Measurements from ENCODE around the gene CCT8. TPM values are rescaled to one million over a fixed set of nuclear protein-coding genes. Genes with fewer than 3 reads are reported as not detected.

CCT8 gene
- polyA plus RNA-seq, 3 donors = 71.9 to 173 (median 169) TPM

DNA sequence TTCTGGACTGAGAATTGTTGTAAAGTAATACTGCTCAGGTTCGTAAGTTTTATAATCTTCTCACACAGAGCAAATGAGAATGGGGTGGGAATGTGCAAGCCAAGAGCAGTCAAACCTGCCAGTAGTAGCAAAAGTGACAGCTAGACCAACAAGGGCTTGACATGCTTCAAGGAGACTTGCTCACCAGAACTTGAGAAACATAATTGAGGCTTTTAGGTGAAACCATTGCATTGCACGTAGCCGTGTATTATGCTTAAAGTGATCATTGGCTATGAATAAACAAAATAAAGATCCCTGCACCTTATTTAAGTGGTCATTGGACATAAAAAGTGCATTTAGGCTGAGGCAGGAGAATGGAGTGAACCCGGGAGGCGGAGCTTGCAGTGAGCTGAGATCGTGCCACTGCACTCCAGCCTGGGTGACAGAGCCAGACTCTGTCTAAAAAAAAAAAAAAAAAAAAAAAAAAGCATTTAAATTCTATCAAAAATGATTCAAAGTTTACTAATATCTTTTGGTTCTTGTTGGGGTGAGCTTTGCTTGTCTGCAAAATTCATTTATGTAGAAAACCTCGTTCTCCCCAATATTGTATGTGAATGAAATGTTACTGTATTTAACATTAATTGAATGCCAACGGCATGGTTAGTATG lies 11.8 kb upstream of the CCT8 start:
- no peaks in the 10 kb centered on the region for H4K20me1 ChIP-seq (ENCODE audit: insufficient read depth, low read length)
- H3K27ac Mint-ChIP-seq = no peak overlapping the region
- no peak overlapping the region for H3K27ac ChIP-seq (ENCODE audit: low read depth in 1 of 2, low read length in 2 of 2)
- H3K4me3 ChIP-seq (replicated peaks in 1 of 3; ENCODE audit: low read depth in 2 of 3, low read length in 3 of 3) = no peak overlapping the region
- TF ChIP-seq, protein P1, sequence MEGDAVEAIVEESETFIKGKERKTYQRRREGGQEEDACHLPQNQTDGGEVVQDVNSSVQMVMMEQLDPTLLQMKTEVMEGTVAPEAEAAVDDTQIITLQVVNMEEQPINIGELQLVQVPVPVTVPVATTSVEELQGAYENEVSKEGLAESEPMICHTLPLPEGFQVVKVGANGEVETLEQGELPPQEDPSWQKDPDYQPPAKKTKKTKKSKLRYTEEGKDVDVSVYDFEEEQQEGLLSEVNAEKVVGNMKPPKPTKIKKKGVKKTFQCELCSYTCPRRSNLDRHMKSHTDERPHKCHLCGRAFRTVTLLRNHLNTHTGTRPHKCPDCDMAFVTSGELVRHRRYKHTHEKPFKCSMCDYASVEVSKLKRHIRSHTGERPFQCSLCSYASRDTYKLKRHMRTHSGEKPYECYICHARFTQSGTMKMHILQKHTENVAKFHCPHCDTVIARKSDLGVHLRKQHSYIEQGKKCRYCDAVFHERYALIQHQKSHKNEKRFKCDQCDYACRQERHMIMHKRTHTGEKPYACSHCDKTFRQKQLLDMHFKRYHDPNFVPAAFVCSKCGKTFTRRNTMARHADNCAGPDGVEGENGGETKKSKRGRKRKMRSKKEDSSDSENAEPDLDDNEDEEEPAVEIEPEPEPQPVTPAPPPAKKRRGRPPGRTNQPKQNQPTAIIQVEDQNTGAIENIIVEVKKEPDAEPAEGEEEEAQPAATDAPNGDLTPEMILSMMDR (IDR thresholded peaks at IDR 0.05) = no peak
- no peaks in the 10 kb centered on the region for H3K9me3 ChIP-seq (replicated peaks in 1 of 2; ENCODE audit: control insufficient read depth in 1 of 2, insufficient read depth in 1 of 2, low read length in 2 of 2)
- no peak for DNase-seq
- H3K36me3 Mint-ChIP-seq = peaks cover 0 to 2% of the 10 kb centered on the region in 2 donors
- peaks cover 0 to 4% (median 0%) of the 10 kb centered on the region in 3 donors for H3K27me3 Mint-ChIP-seq (ENCODE audit: low read depth in 3 of 3)
- H3K9ac ChIP-seq (ENCODE audit: insufficient read depth, low read length, poor library complexity, severe bottlenecking) = no peak overlapping the region
- H3K4me1 ChIP-seq (ENCODE audit: control insufficient read depth in 1 of 2, insufficient read depth in 2 of 2, low read length in 2 of 2) = peaks cover 37 to 38% of the 10 kb centered on the region in 2 donors
- H3K79me2 ChIP-seq (ENCODE audit: insufficient read depth, low read length) = no peaks in the 10 kb centered on the region
- intact Hi-C loops (cut with micrococcal nuclease) = loop anchor here (5.0 kb wide), 2 partner anchors 217 to 287 kb away; no protein-coding TSS in a partner anchor
- no peak overlapping the region for H3K4me3 Mint-ChIP-seq
- no peak overlapping the region for H2AFZ ChIP-seq (ENCODE audit: insufficient read depth, low read depth, low read length, poor library complexity, severe bottlenecking)
- peaks cover 37% of the 10 kb centered on the region for H3K4me1 Mint-ChIP-seq
- H3K4me2 ChIP-seq (replicated peaks; ENCODE audit: extremely low read depth, low read length, poor library complexity, severe bottlenecking) = no peak overlapping the region
- no peaks in the 10 kb centered on the region for H3K9me3 Mint-ChIP-seq
- no CpG with 5 or more reads among the region's 8 CpGs for WGBS (ENCODE audit: insufficient coverage)
- no peaks in the 10 kb centered on the region for H3K27me3 ChIP-seq (ENCODE audit: control insufficient read depth in 2 of 2, insufficient read depth in 2 of 2, low read length in 2 of 2)
- H3K36me3 ChIP-seq (replicated peaks in 1 of 2; ENCODE audit: control insufficient read depth in 1 of 2, insufficient read depth in 2 of 2, low read length in 2 of 2) = no peaks in the 10 kb centered on the region

DNA sequence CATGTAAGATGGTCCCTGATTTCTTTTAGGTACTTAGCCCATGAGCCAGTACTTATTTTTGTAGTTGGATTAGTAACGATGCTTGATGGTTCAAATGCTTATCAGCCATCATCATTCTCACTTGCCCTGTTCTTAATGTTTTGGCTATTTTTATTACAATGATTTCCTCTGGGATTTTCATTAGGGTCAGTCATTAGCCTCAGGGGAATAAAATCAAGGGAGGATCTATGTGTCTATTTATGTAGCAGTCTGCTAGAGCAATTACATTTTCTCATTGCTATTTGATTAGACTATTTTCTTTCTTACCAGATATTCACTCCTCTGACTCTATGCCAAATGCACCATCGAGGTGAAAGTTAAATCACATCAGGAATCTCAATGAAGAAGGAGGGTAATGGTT lies 10.9 kb upstream of the CCT8 start:
- Histone ChIP-seq H3K36me3 (replicated peaks in 1 of 2; ENCODE audit: control insufficient read depth in 1 of 2, insufficient read depth in 2 of 2, low read length in 2 of 2) (no peaks in the 10 kb centered on the region), H4K20me1 (ENCODE audit: insufficient read depth, low read length) (no peaks in the 10 kb centered on the region), H3K27me3 (ENCODE audit: control insufficient read depth in 2 of 2, insufficient read depth in 2 of 2, low read length in 2 of 2) (no peaks in the 10 kb centered on the region), H3K79me2 (ENCODE audit: insufficient read depth, low read length) (no peaks in the 10 kb centered on the region), H3K4me3 (replicated peaks in 1 of 3; ENCODE audit: low read depth in 2 of 3, low read length in 3 of 3) (no peak overlapping the region), H3K4me1 (ENCODE audit: control insufficient read depth in 1 of 2, insufficient read depth in 2 of 2, low read length in 2 of 2) (peaks cover 40 to 41% of the 10 kb centered on the region in 2 donors), H3K4me2 (replicated peaks; ENCODE audit: extremely low read depth, low read length, poor library complexity, severe bottlenecking) (no peak overlapping the region), H3K9me3 (replicated peaks in 1 of 2; ENCODE audit: control insufficient read depth in 1 of 2, insufficient read depth in 1 of 2, low read length in 2 of 2) (no peaks in the 10 kb centered on the region), H2AFZ (ENCODE audit: insufficient read depth, low read depth, low read length, poor library complexity, severe bottlenecking) (no peak overlapping the region), H3K9ac (ENCODE audit: insufficient read depth, low read length, poor library complexity, severe bottlenecking) (no peak overlapping the region), H3K27ac (ENCODE audit: low read depth in 1 of 2, low read length in 2 of 2) (no peak overlapping the region)
- H3K4me1 Mint-ChIP-seq = peaks cover 37% of the 10 kb centered on the region
- H3K9me3 Mint-ChIP-seq = peaks cover 0 to 2% (median 0%) of the 10 kb centered on the region in 7 donors
- no peak overlapping the region for H3K27ac Mint-ChIP-seq
- TF ChIP-seq, protein P1 (IDR thresholded peaks at IDR 0.05) = no peak
- H3K27me3 Mint-ChIP-seq (ENCODE audit: low read depth in 3 of 3) = peaks cover 0 to 4% (median 0%) of the 10 kb centered on the region in 3 donors
- no peak for DNase-seq
- WGBS (ENCODE audit: insufficient coverage) = no CpG with 5 or more reads among the region's 2 CpGs
- intact Hi-C loops (cut with micrococcal nuclease) = no loop called here
- H3K4me3 Mint-ChIP-seq = no peak overlapping the region
- H3K36me3 Mint-ChIP-seq = peaks cover 0 to 2% of the 10 kb centered on the region in 2 donors
